ENCODE results near the gene RNASEH1.

Gene RNASEH1

GRCh38 chr2:3547915-3548314 is 10.2 kb downstream of the RNASEH1 start:
- DNase-seq: no peak

GRCh38 chr2:3545788-3546478 is 12.2 kb downstream of the RNASEH1 start:
- no peak for DNase-seq

- DNase-seq: no peak
These were observed 15.0 kb downstream of the RNASEH1 start for GRCh38 chr2:3543023-3543683.

GRCh38 chr2:3542107-3542506 is 16.0 kb downstream of the RNASEH1 start:
- DNase-seq: no peak

GRCh38 chr2:3539836-3540235 is 18.3 kb downstream of the RNASEH1 start:
- no peak for DNase-seq

- DNase-seq: no peak
These were observed 21.2 kb downstream of the RNASEH1 start for GRCh38 chr2:3536682-3537632.

GRCh38 chr2:3535794-3536681 is 22.1 kb downstream of the RNASEH1 start:
- DNase-seq: no peak

- DNase-seq: no peak
These were observed 22.7 kb downstream of the RNASEH1 start for GRCh38 chr2:3535467-3535793.

- no peak for DNase-seq
These were observed 23.8 kb downstream of the RNASEH1 start for GRCh38 chr2:3534251-3534814.

- no peak for DNase-seq
These were observed 24.3 kb downstream of the RNASEH1 start for GRCh38 chr2:3533836-3534235.

GRCh38 chr2:3532941-3533340 is 25.2 kb downstream of the RNASEH1 start:
- no peak for DNase-seq

GRCh38 chr2:3529316-3530025 is 28.7 kb downstream of the RNASEH1 start:
- DNase-seq: no peak

- DNase-seq: no peak
These were observed 30.0 kb downstream of the RNASEH1 start for GRCh38 chr2:3527886-3528785.

GRCh38 chr2:3526871-3527270 is 31.3 kb downstream of the RNASEH1 start:
- no peak for DNase-seq

GRCh38 chr2:3523551-3524041 is 34.5 kb downstream of the RNASEH1 start:
- DNase-seq: no peak

GRCh38 chr2:3522961-3523421 is 35.1 kb downstream of the RNASEH1 start:
- DNase-seq: no peak

GRCh38 chr2:3520591-3520990 is 37.5 kb downstream of the RNASEH1 start:
- DNase-seq: no peak

GRCh38 chr2:3519255-3520205 is 38.6 kb downstream of the RNASEH1 start, which contains the start of gene ADI1:
TSS of gene ADI1 (minus strand) at chr2:3519531. CDS start at chr2:3519487, 44 bp downstream.
- DNase-seq: peak; percentile 82

Data from activated naive CD4-positive, alpha-beta T cell treated with anti-CD3 and anti-CD28 coated beads, Interleukin-2, amount 50 U/mL, for 16 hours (primary cell).